ENCODE results near the gene SNAI3. TPM values are rescaled to one million over a fixed set of nuclear protein-coding genes. Genes with fewer than 3 reads are reported as not detected.

SNAI3 gene
- total RNA-seq, 4 donors from 2014 or later: 0.40 to 0.44 TPM; not detected in 2

DNA sequence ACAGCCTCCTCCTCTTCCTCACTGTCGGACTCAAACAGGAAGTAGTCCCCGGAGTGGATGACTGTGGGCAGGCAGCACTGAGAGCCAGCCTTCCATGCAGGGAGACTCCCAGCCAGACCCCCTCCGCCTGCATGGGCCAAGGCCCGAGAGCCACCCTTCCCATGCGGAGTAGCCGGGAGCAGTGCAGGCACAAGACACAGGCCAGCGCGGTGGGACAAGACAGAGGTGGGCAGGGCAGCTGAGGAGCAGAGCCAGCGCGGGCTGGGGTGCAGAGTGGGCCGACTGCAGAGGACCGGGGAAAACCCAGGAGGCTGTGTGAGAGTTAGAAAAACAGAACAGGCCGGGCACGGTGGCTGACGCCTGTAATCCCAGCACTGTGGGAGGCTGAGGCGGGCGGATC lies 37.6 kb upstream of the SNAI3 start:
- H3K4me3 ChIP-seq: no peak overlapping the region
- H3K4me1 ChIP-seq: no peaks in the 10 kb centered on the region
- H3K27ac ChIP-seq: no peak overlapping the region
- no peaks in the 10 kb centered on the region for H3K9me3 ChIP-seq
- no peaks in the 10 kb centered on the region for H3K27me3 ChIP-seq
- TF ChIP-seq POLR2AphosphoS5 (IDR thresholded peaks at IDR 0.05) (no peak), POLR2A (IDR thresholded peaks at IDR 0.05) (no peak), EP300 (IDR thresholded peaks at IDR 0.05) (no peak)
- TF ChIP-seq, protein P1, sequence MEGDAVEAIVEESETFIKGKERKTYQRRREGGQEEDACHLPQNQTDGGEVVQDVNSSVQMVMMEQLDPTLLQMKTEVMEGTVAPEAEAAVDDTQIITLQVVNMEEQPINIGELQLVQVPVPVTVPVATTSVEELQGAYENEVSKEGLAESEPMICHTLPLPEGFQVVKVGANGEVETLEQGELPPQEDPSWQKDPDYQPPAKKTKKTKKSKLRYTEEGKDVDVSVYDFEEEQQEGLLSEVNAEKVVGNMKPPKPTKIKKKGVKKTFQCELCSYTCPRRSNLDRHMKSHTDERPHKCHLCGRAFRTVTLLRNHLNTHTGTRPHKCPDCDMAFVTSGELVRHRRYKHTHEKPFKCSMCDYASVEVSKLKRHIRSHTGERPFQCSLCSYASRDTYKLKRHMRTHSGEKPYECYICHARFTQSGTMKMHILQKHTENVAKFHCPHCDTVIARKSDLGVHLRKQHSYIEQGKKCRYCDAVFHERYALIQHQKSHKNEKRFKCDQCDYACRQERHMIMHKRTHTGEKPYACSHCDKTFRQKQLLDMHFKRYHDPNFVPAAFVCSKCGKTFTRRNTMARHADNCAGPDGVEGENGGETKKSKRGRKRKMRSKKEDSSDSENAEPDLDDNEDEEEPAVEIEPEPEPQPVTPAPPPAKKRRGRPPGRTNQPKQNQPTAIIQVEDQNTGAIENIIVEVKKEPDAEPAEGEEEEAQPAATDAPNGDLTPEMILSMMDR (IDR thresholded peaks at IDR 0.05): no peak
- peaks cover 91% of the 10 kb centered on the region for H3K36me3 ChIP-seq
- no peak for DNase-seq (ENCODE audit: low spot score in 2 of 2)
- 94% methylated on average over 12 of the region's 17 CpGs for WGBS

DNA sequence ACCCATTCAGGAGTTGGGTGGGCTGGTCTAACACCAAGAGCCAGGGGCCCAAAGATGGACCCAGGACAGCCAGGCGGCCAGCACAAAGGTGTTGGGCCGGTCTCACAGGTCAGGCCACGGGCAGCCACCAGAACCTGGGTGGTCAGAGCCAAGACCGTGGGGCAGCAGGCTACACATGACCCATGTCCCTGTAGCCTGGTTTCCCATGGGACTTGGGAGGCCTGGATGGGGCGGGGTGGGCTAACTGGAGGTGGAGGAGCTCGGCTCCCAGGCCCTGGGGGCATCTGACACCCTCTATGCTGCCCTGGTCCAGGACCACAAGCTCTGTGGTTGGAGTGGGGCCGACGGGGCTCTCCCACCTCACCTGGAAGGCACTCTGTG lies 37.2 kb upstream of the SNAI3 start:
- TF ChIP-seq POLR2AphosphoS5 (IDR thresholded peaks at IDR 0.05): no peak
- TF ChIP-seq EP300 (IDR thresholded peaks at IDR 0.05): no peak
- Histone ChIP-seq H3K4me1 (no peaks in the 10 kb centered on the region), H3K9me3 (no peaks in the 10 kb centered on the region), H3K27me3 (no peaks in the 10 kb centered on the region), H3K4me3 (no peak overlapping the region), H3K27ac (no peak overlapping the region), H3K36me3 (peaks cover 95% of the 10 kb centered on the region)
- DNase-seq (ENCODE audit: low spot score in 2 of 2): no peak
- whole genome bisulfite sequencing: no CpG with 5 or more reads among the region's 8 CpGs

DNA sequence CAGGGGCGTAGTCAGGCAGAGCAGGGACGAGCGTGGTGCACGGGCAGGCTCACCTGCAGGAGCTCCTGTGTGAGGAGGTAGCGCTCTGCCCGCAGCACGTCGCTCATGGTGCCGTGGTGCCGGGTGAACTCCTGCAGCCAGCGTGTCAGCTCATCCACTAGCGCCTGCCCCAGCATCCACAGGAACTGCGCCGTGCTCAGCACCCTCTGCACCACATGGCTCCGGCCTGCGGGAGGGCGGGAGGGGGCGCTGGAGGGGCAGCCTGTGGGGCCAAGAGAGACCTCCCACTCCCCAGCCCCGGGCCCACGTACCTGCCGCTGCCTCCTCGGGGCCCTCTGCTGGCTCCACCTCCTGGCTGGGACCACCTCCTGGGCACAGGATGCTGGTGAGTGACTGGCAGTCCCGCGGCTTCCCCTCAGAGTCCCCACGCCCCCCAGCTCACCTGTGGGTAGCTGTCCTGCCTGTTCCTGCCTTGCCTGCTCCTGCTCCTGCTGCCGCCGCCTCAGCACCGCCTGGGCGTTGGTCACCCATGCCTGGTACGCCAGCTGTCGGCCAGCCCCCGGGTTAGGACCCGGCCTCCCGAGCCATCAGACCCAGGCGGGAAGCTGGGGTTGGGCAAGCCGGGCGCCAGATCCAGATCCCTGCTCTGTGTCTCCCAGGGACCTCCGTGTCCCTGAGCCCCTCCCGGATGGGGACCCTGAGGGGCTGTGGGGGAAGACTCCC lies 36.6 kb upstream of the SNAI3 start:
- WGBS: 93% methylated on average over 6 of the region's 39 CpGs
- no peak overlapping the region for H3K27ac ChIP-seq
- TF ChIP-seq POLR2A (IDR thresholded peaks at IDR 0.05): no peak
- TF ChIP-seq EP300 (IDR thresholded peaks at IDR 0.05): no peak
- TF ChIP-seq POLR2AphosphoS5 (IDR thresholded peaks at IDR 0.05): no peak
- TF ChIP-seq, protein P1 (IDR thresholded peaks at IDR 0.05): no peak
- no peak overlapping the region for H3K4me3 ChIP-seq
- no peak for DNase-seq (ENCODE audit: low spot score in 2 of 2)
- no peaks in the 10 kb centered on the region for H3K27me3 ChIP-seq
- peaks cover 98% of the 10 kb centered on the region for H3K36me3 ChIP-seq
- no peaks in the 10 kb centered on the region for H3K9me3 ChIP-seq
- no peaks in the 10 kb centered on the region for H3K4me1 ChIP-seq

DNA sequence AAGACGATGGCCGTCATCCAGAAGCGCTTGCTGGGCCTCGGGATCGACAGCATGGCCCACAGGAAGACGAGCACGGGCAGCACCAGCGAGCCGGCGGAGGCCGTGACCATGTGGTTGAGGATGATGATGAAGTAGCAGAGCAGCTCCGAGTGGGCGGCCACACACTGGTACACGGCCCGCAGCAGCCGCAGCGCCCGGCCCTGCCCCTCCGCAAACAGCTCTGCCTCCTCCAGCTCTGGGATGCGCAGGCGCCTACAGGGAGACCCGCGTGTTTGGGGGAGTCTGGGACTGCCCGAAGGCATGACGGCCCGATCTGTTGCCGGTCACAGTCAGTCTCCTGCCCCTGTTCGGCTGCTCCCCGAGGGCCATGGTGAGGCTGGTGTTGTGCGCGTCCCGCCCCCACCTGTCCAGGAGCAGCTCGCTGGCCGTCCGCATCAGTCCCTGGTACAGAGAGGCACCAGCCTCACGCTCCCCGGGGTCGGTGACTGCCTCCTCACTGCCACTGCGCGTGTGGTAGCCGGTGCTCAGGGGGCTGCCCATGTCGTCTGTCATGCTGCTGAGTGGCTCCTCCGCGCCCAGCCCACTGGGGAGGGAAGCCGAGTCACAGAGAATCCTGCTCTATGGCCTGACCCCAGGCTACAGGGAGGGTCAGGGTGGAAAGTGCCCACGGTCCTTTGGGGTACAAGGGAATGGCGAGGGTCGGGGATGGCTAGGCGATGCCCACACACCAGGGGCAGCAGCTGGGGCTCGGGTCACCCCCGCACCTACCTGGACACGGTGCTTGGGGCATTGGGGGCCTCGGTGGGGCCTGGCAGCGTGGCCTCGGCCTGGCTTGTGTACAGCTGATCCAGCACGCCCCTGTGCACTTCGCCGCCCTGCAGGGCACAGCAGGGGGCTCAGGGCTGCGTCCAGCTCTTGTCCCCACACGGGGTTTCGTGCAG lies 35.8 kb upstream of the SNAI3 start:
- no peak for DNase-seq (ENCODE audit: low spot score in 2 of 2)
- no peak for TF ChIP-seq POLR2AphosphoS5 (IDR thresholded peaks at IDR 0.05)
- TF ChIP-seq POLR2A (IDR thresholded peaks at IDR 0.05): no peak
- Histone ChIP-seq H3K27ac (no peak overlapping the region), H3K9me3 (no peaks in the 10 kb centered on the region), H3K4me1 (no peaks in the 10 kb centered on the region), H3K4me3 (no peak overlapping the region), H3K36me3 (peaks cover 98% of the 10 kb centered on the region), H3K27me3 (no peaks in the 10 kb centered on the region)
- WGBS: 100% methylated on average over 1 of the region's 61 CpGs

DNA sequence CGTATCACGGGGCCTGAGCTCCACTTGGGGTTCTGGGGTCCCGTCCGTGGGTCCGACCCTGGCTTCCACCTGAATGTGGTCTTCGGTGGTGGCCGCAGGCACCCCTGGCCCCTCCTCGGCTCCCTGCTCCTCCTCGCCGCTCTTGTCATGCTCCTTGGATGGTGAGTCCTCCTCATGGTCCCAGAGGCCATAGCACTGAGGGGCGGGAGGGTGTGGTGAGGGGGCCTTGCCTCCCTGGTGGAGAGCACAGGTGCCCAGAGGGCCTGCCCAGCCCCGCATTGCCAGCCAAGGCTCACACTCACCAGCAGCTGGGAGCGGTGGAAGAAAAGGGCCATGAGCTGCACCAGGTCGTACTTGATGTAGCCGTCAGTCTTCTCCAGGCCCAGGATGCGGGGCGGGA lies 34.9 kb upstream of the SNAI3 start:
- Histone ChIP-seq H3K36me3 (peaks cover 98% of the 10 kb centered on the region), H3K27me3 (no peaks in the 10 kb centered on the region), H3K4me3 (no peak overlapping the region), H3K27ac (no peak overlapping the region), H3K9me3 (no peaks in the 10 kb centered on the region), H3K4me1 (no peaks in the 10 kb centered on the region)
- 94% methylated on average over 16 of the region's 17 CpGs for WGBS
- TF ChIP-seq EP300 (IDR thresholded peaks at IDR 0.05) (no peak), POLR2AphosphoS5 (IDR thresholded peaks at IDR 0.05) (no peak), POLR2A (IDR thresholded peaks at IDR 0.05) (no peak)
- TF ChIP-seq, protein P1 (IDR thresholded peaks at IDR 0.05): no peak
- no peak for DNase-seq (ENCODE audit: low spot score in 2 of 2)

DNA sequence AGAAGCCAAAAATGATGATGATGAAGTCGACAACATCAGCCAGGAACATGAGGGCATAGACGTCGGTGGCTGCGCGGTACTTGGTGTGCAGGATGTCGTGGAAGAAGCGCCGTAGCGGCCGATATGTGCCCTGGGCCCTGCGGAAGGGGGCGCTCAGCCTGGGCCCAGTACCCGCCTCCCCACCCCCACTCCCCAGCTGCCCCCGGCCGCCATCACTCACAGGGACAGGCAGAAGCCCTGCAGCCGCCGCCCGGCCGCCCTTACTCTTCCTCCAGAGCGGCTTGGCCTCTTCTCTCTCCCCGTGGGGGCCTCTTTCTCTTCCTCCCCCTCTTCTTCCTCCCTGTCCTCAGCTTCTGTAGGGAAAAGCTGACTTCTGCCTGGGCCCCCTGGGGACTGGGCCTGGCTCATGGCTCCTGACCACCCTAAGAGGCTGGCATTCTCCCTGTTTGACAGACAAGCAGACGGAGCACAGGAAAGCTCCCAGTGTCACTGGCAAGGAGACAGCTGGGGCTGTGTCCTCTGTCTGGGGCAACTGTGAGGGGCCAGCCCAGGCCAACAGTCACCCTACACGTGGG lies 34.2 kb upstream of the SNAI3 start:
- H3K27ac ChIP-seq: no peak overlapping the region
- no peak overlapping the region for H3K4me3 ChIP-seq
- TF ChIP-seq EP300 (IDR thresholded peaks at IDR 0.05) (no peak), POLR2AphosphoS5 (IDR thresholded peaks at IDR 0.05) (no peak)
- TF ChIP-seq, protein P1 (IDR thresholded peaks at IDR 0.05): no peak
- no peaks in the 10 kb centered on the region for H3K27me3 ChIP-seq
- DNase-seq (ENCODE audit: low spot score in 2 of 2): no peak
- no peaks in the 10 kb centered on the region for H3K4me1 ChIP-seq
- no peaks in the 10 kb centered on the region for H3K9me3 ChIP-seq
- H3K36me3 ChIP-seq: peaks cover 98% of the 10 kb centered on the region
- 94% methylated on average over 22 of the region's 23 CpGs for WGBS
